AG04449 (cell line): ENCODE data around the gene MYO7A.

ENCODE experiments used
- CTCF ChIA-PET: fragments of 350-600 bp; formaldehyde crosslinking; extraction: SDS; loops from one replicate; lab custom pipeline; 2021; ENCODE audit warnings: antibody characterized with exemption; lab: Yijun Ruan, JAX
- POLR2A ChIA-PET: fragments of 400-600, 350-600 bp; formaldehyde crosslinking; extraction: SDS; loops from one replicate; lab custom pipeline; 2020; ENCODE audit warnings: antibody characterized with exemption, inconsistent platforms; lab: Yijun Ruan, JAX
- DNase-seq: peaks from one replicate; pipeline ENCODE4 v3.0.0-alpha.2; 2010; ENCODE audit warnings: low read depth, low spot score
- H3K4me3 ChIP-seq: 2 replicates; pipeline ENCODE4 v1.5.1; 2011; ENCODE audit warnings: low read depth, mild to moderate bottlenecking, control low read depth, low read length
- CTCF ChIP-seq: IDR thresholded peaks from one replicate; pipeline ENCODE4 v1.5.1; 2011; ENCODE audit warnings: mild to moderate bottlenecking, moderate library complexity, low read length, control low read depth, inconsistent platforms; ENCODE audit not compliant: insufficient read depth; ENCODE audit errors: missing control alignments

MYO7A gene

GRCh38 chr11:77201991-77202841 lies 74.2 kb downstream of the MYO7A start:
- ChIA-PET POLR2A (no interaction called here), CTCF (interaction anchor here (0.8 to 10.0 kb wide), 3 partner anchors 9 to 346 kb away, joined by 3 to 80 read pairs (median 3); no protein-coding TSS in a partner anchor)
- no peak overlapping the region for H3K4me3 ChIP-seq
- no peak for DNase-seq
- no peak for TF ChIP-seq CTCF

DNA sequence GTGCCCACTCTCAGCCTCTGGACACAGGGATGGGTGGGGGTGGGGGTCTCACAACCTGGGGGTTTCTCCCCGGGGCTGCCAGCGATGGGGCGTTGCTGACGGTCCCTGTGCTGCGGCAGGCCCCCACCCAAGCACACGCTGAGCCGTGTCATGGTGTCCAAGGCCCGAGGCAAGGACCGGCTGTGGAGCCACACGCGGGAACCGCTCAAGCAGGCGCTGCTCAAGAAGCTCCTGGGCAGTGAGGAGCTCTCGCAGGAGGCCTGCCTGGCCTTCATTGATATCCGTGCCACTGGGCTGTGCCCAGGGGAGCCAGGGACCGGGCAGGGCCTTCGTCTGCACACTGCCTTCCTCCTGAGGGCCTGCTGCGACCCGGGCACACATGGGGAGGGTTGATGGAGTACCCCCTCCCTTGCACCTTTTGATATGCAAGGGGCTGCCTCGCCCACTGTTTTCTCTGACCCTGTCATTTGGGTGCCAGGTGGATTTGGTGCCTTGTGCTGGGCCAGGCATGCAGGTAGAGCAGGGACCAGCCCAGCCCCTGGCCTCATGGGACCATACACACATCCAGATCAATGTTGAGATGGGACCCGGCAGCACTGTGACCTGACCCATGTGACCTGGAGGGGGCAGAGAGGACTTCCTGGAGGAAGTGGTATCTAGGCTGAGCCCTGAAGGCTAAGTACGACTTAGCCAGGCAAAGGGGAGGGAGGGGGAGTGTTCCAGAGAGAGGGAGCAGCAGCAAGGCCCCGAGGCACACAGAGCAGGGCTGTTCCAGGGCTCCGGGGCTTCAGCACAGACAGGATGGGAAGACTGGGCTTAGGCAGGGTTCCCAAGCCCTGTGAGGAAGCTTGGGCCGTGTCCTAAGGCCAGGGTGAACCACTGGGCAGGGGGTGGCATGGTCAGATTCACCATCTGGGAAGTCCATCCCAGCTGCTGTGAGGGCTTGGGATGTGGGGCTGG lies 75.2 kb downstream of the MYO7A start:
- H3K4me3 ChIP-seq: no peak overlapping the region
- no peak for TF ChIP-seq CTCF
- no peak for DNase-seq
- POLR2A ChIA-PET: no interaction called here
- CTCF ChIA-PET: interaction anchor here (0.7 to 10.0 kb wide), 6 partner anchors 8 to 346 kb away, joined by 3 to 80 read pairs (median 10); no protein-coding TSS in a partner anchor

- ChIA-PET CTCF (interaction anchor here (0.7 to 3.9 kb wide), 10 partner anchors 8 to 355 kb away, joined by 3 to 25 read pairs (median 3); partner anchors contain the start of gene MYO7A), POLR2A (no interaction called here)
- no peak for DNase-seq
- TF ChIP-seq CTCF: no peak
- H3K4me3 ChIP-seq: no peak overlapping the region
These were observed 76.1 kb downstream of the MYO7A start for GRCh38 chr11:77203901-77204753.

DNA sequence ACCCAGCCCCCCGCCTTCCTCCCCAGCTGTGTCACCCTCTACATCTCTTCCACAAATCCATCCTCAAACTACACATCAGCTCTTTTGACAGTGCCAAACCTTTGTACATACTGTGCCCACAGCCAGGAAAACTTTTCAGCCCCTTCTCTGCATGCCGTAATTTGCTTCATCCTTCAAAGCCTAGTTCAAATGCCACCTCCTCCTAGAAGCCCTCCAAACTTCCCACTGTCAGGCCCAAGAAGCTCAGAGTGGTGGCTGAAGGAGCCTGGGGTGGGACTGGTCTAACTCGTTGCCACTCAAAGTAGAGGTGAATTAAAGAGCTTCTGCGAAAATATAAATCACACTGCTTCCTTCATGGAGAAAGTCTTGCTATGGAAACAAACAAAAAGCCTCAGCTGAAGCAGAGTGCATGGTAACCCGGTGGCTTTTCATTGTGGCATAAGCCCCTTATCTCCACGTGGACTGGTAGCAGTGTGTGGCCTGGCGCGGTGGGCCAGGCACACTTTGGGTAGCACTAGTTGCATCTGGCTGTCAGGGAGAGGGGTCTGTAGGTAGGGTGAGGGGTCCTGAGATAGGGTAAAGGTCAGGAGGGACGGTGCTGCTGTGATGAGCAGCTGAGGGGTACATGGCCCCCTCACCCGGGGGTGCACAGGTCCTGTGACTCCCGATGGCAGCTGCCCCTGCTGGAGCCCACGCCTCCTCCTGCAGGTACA lies 76.9 kb downstream of the MYO7A start:
- H3K4me3 ChIP-seq: no peak overlapping the region
- no peak for TF ChIP-seq CTCF
- ChIA-PET POLR2A (no interaction called here), CTCF (interaction anchor here (0.8 to 3.9 kb wide), 8 partner anchors 10 to 354 kb away, joined by 3 to 25 read pairs (median 3); partner anchors contain the start of gene MYO7A)
- DNase-seq: no peak

DNA sequence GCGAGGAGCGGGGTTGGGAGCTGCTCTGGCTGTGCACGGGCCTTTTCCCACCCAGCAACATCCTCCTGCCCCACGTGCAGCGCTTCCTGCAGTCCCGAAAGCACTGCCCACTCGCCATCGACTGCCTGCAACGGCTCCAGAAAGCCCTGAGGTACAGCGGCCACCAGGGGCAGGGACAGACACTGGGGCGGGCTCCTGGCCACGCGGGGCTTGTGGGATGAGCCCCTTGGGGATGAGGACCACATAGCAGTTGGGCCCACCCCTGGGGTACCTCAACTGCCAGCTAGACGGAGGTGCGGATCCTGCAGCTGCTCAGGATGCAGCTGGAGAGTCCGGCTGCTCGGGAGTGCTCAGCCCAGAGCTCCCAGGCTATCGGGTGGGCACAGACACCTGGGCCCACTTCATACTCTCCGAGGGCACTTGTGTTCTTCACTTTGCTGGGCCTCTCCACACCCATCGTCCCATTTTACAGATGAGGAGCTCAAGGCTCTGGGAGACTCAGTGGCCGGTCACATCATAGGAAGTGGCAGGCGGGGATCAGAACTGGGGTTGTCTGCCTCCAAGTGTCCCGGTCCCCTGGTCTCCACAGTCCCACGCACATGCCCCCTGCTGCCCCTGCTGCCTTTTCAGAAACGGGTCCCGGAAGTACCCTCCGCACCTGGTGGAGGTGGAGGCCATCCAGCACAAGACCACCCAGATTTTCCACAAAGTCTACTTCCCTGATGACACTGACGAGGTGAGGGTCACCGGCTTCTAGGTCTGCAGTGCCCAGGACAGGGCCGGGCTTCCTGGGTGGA lies 77.6 kb downstream of the MYO7A start:
- ChIA-PET CTCF (interaction anchor here (1.5 to 3.9 kb wide), 4 partner anchors 10 to 344 kb away, joined by 3 to 25 read pairs (median 11); no protein-coding TSS in a partner anchor), POLR2A (no interaction called here)
- DNase-seq: no peak
- no peak for TF ChIP-seq CTCF
- H3K4me3 ChIP-seq: no peak overlapping the region
